GM12891 (cell line): ENCODE data around the gene ZC3H18.

Source experiments
- DNase-seq: peaks from one replicate; pipeline ENCODE4 v3.0.0; 2011; ENCODE audit warnings: low spot score; ENCODE audit not compliant: insufficient read length
- FAIRE-seq: peaks from 2 replicates; lab custom pipeline; 2011; peaks lifted over from hg19 to GRCh38; lab: Jason Lieb, UNC
- PAX5 ChIP-seq: IDR thresholded peaks from 2 replicates; pipeline ENCODE4 v1.6.1; 2011; ENCODE audit warnings: low read length, moderate library complexity, mild to moderate bottlenecking; ENCODE audit not compliant: insufficient read depth, severe bottlenecking
- POLR2A ChIP-seq: IDR thresholded peaks from 2 replicates; pipeline ENCODE4 v1.6.1; 2011; ENCODE audit warnings: low read depth, low read length, control low read depth
- POLR2AphosphoS5 ChIP-seq: IDR thresholded peaks from 2 replicates; pipeline ENCODE4 v1.6.1; 2011; ENCODE audit warnings: low read depth, low read length, control low read depth
- POU2F2 ChIP-seq: IDR thresholded peaks from 2 replicates; pipeline ENCODE4 v1.6.1; 2011; ENCODE audit warnings: low read depth, mild to moderate bottlenecking, control low read depth, low read length, moderate library complexity
- SPI1 ChIP-seq: IDR thresholded peaks from 2 replicates; pipeline ENCODE4 v1.6.1; 2011; ENCODE audit warnings: low read depth, low read length, control low read depth
- TAF1 ChIP-seq: IDR thresholded peaks from 2 replicates; pipeline ENCODE4 v1.6.1; 2011; ENCODE audit warnings: low read depth, low read length, control low read depth

Gene ZC3H18

DNA sequence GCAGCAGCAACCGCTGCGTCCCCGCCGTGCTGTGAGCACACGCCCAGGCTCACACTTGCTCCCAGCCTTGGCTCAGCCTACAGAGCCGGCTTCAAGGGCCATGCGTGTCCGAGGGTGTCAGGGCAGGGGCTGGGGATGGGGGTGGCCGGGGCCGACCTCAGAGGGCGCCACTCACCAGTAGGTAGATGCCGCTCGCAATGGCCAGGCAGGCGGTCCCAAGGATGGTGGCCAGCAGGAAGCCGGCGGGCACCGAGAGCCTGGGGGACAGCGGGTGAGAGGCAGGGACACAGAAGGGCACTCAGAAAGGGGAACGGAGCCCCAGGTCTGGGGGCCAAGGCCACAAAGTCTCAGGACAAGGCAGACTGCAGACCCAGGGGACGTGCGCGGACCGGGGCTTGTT, 75.7 kb downstream of the ZC3H18 start:
- FAIRE-seq (no peak), DNase-seq (no peak)
- TF ChIP-seq SPI1 (no peak), POLR2AphosphoS5 (no peak; the same call in 1 of the 2 replicates), PAX5 (no peak), TAF1 (no peak), POLR2A (no peak), POU2F2 (no peak)

DNA sequence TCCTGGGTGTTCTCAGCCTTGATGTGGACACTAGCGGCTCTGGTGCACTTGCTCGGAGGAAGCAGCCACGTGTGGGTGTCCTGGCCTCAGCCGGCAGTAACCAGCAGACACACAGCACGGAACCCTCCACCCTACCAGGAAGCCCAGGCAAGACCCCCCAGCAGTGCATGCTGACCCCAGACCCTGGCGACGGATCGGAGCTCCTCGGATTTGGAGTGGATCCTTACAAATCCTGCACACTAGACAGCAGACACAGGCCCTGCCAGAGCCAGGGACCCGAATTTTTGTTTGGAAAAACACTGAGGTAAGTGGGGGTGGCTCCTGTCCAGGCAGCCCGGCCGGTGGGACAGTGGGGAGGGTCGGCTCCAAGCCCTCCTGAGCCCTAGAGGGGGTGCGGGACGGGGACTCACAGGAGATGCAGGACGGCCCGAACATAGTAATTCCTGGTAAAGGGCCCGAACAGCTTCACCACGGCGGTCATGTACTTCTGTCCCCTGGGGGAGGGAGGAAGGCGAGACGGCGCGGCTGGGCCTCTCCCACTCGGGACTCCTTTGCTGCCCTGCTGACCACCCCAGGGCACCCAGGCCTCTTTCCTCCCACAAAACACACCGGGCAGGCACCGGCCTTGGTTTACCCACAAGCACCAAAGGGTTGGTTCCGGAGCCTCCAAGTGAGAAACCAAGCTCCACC, 76.3 kb downstream of the ZC3H18 start:
- TF ChIP-seq POU2F2 (no peak), TAF1 (no peak), POLR2AphosphoS5 (no peak; the same call in 1 of the 2 replicates), SPI1 (no peak), POLR2A (no peak), PAX5 (no peak)
- FAIRE-seq (no peak), DNase-seq (no peak)

DNA sequence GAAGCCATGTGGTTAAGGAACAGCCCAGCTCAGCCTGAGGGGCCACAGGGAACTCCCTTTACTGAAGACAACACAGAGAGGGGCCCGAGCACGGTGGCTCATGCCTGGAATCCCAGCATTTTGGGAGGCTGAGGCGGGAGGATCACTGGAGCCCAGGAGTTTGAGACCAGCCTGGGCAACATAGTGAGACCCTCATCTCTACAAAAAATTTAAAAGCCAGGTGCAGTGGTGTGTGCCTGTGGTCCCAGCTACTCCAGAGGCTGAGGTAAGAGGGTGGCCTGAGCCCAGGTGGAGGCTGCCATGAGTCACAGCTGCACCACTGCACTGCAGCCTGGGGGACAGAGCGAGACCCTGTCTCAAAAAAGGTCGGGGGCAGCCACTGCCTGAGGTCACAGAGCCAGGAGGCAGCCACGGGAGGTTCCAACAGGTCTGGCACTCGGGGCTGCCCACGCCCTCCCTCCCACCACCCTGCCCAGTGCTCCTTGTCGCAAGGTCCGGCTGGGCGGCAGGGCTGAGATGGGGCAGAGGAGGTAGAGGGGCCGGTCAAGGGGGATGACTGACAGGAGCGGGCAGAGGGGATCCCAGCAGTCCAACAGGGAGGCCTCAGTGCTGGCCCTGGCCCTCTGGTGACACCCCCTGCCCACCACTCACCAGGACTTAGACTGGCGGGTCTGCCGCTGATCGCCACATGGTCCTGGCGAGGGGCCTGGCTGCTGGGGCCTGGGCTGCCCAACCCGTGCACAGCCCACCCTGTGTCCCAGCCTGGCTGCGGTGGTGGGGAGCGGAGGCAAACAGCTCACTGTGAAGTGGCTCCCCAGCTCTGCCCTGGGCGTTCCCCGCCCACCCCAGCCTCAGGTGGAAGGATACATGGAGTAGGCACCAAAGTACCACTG, 77.2 kb downstream of the ZC3H18 start:
- FAIRE-seq, result no peak
- TF ChIP-seq POLR2A (peak; percentile 43; the same call in 1 of the 2 replicates), POLR2AphosphoS5 (no peak; the same call in 1 of the 2 replicates)

DNA sequence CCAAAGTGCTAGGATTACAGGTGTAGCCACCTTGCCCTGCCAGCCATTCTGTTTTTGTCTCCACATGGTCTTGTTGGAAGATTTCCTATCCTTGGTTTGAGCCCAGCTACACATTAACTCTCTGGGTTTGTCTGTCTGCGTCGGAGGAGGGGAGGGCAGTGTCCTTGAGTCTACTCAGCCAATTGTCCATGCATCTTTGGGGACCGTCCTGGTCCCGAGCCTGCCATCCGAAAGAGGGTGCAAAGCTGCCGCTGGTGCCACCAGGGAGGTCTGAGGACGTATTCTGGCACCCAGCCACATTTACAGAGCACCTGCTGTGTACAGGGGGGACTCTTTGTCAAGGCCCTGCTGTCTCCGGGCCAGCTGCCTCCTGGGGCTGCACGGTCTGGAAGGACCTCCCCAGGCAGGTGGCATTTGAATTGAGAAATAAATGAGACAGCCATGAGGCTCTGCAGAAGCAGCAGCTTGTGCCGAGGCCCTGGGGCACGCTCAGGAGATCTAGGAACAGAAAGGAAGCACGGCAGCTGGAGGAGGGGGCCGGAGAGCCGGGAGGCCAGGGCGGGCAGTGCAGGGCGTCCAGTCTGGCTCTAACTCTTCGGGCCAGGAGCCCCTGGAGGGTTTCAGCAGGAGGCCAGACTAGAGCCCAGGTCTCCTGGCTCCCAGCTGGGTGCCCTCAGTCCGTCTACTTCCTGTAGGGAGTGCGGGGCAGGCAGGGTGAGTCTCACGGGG, 79.2 kb downstream of the ZC3H18 start:
- TF ChIP-seq SPI1 (no peak), PAX5 (no peak), POLR2A (no peak; the same call in 1 of the 2 replicates), POU2F2 (no peak), POLR2AphosphoS5 (no peak), TAF1 (no peak)
- DNase-seq (no peak), FAIRE-seq (no peak)

More for the DNA sequence above, 77.2 kb downstream of the ZC3H18 start:
- no peak for DNase-seq

DNA sequence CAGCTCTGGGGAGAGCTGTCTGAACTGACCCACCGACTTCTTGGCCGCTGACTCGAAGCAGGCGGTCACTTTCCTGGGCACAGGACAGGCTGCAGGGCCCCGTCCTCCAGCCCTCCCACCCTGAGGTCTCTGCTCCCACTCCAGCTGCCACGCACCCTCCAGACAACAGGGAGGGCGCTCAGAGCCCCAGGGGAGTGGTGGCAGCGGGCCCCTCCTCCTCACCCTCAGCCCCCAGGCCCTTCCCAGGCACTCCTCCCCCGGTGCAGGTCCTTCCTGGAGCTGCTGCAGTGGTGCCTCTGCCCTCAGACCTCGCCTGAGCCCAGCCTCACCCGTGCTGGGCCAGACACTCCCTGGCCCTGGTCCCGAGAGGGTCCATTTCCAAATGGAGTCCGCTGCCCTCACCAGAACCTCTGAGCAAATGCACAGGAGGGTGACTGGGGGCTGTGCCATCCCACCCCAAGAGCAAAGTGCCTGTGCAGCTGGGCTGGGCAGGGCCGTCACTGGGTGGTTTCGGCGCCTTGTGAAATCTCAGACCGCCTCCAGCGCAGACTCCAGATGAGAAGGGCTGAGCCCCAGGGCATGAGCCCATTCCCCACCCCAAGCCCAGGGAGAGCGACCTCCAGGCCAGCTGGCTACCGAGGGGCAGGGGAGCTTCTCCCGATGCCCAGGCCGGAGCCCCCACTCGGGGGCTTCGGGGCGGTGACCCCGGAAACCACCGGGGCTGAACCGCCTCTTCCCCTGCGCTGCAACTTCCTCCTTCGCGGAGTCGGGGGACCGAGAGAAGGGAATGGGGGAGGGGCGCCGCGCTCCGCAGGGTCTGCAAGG, 79.9 kb downstream of the ZC3H18 start:
- 0 out of 2 replicates have a peak, but pooled peaks have one; percentile 21 for TF ChIP-seq POLR2AphosphoS5
- TF ChIP-seq POLR2A, result no peak
- TF ChIP-seq PAX5, result peak; percentile 81
- no peak for TF ChIP-seq TAF1
- TF ChIP-seq POU2F2, result no peak; the same call in 1 of the 2 replicates
- FAIRE-seq (no peak), DNase-seq (peak; percentile 78)

DNA sequence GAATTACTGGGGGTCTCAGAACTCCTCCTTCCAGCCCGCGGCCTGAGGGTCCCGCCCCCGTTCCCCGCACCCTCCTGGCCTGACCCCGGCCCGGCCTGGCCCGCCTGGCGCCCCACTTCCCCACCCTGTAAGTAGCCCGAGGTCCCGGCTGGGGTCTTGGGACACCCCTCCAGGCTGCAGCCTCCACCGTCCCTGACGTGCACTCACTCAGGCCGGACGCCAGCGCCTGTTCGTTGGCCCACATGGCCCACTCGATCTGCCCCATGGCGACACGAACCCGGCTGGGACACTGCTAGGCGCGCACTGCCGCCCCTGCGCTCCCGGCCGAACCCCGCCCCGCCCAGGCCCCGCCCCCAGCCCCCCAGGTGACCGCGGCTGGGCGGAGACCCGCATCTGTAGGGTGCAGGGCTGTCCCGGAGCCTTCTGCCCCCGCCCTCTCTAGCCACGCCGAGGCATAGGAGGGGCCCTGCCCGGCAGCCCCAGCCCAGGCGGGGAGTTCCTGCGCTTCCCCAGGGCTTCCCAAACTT, 80.6 kb downstream of the ZC3H18 start, which contains the start of gene CYBA:
CYBA (minus strand) TSS at position 305 of the 527 bp plus-strand sequence; CDS start at position 265, 40 bp downstream.
- DNase-seq, result peak; percentile 99
- no peak for FAIRE-seq
- TF ChIP-seq POU2F2 (peak; percentile 73; the same call in 1 of the 2 replicates), POLR2A (peak; percentile 93), SPI1 (no peak; the same call in 1 of the 2 replicates), TAF1 (peak; percentile 92), PAX5 (no peak), POLR2AphosphoS5 (peak; percentile 95)

DNA sequence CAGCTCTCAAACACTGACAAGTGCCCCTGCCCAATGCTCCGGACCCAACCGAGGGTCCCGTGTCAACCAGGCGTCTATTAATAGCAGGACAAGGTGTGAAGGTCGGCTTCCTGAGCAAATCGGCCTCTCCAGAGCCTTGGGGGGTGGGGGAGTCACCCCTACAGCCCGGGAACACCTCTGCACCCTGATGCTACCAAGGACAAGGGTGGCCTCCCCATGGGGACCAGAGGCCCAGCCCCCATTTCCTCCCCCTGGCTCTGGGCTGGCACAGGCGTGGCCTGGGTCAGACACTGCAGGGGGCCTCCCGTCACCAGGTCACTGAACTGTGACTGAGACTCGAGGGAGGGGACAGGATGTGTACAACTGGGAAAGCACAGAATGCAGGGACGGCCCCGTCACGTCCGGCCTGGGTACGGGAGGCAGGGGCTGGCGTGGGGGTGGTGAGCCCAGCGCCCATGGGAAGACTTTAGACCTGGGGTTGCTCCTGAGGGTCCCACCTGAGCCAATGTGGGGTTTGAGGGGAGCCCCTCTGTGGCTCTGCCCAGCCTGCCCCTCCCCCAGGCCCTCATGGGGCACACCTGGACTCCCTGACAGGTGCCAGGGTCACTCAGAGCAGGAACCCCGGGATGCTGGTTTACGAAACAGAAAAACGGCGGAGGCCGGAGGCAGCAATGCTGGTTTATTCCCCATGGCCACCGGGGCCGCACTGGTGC, 81.2 kb downstream of the ZC3H18 start:
- peak; percentile 99 for FAIRE-seq
- DNase-seq, result peak; percentile 99
- TF ChIP-seq SPI1, result peak; percentile 22; the same call in 1 of the 2 replicates
- TF ChIP-seq PAX5, result peak; percentile 97
- TF ChIP-seq POLR2AphosphoS5, result peak; percentile 53; the same call in 1 of the 2 replicates
- peak; percentile 70 for TF ChIP-seq POLR2A
- 0 out of 2 replicates have a peak, but pooled peaks have one; percentile 11 for TF ChIP-seq TAF1
- peak; percentile 66; the same call in 1 of the 2 replicates for TF ChIP-seq POU2F2

DNA sequence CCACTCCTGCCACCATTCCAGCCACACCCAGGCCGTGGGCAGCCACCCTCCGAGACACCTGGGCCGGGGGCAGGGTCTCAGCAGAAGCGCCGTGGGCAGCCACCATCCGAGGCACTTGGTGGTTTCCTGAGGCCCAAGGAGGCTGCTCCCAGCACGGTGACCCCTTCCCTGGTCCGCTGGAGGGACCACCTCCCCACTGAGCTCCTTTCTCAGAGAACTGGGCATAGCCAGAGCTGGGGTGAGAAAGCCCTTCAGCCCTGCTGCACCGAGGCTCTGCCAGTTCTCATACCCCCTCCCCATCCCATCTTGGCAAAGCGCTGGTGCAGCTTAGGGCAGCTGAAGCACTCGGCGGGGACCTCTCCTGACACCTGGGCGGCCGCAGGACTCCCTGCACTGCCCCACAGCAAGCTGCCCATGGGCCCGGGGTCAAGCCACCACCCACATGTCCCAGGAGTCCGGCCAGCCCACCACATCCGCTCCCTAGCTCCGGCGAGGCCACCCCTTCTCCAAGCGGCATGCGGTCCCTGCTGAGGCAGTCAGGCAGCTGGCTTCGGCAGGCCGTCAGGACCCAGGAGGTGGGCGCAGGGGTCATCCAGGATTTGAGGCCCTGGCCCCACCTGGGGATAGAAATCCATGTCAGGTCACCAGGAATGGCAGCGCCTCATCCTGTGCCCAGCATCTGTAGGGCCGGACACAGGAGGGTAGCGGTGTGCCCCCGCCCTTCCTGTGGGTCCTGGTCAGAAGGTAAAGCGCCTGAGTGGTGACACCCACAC, 82.0 kb downstream of the ZC3H18 start:
- FAIRE-seq, result no peak
- 0 out of 2 replicates have a peak, but pooled peaks have one; percentile 0 for TF ChIP-seq POU2F2
- TF ChIP-seq SPI1, result no peak

More for the DNA sequence above, 82.0 kb downstream of the ZC3H18 start:
- no peak for DNase-seq
